D341Med (cell line): ENCODE measurements around the gene OLA1.

Experiments
- DNase-seq: peaks from one replicate; pipeline ENCODE4 v3.0.0; 2012; ENCODE audit warnings: low spot score

OLA1 gene

DNA sequence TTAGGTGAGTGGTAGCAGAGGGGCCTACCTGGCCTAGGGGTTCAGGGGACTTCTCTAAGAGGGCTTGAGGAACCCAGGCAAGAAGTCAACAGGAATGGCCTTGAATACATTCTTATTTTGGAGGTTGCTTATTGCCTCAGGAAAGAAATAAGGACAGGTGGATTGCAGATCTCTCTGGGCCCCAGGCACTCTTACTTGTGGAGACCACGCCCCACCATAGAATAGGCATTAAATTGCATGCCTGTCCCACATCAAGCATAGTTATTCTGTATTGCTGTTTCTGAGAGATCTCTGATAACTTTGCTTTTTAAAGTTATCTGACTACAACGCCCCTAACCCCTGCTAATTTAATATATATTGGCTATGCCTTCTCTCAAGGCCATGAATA, 215.2 kb downstream of the OLA1 start:
- DNase-seq: no peak

DNA sequence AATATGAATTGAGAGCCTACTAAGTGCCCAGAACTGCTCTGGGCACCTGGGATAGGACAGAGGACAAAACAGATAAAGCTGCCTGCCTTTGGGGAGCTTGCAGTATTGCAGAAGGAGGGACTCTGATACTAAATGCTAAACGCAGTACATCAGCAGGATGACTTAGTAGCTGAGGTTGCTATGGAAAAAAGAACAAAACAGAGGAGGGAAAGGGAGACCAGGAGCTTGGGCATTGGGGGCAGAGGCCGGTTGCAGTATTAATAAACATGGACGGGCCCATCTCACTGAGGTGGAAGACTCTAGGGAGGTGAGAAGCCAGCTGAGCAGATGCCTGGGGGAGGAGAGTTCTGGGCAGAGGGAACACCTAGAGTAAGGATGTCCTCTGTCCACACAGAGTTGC, 217.1 kb downstream of the OLA1 start:
- no peak for DNase-seq

DNA sequence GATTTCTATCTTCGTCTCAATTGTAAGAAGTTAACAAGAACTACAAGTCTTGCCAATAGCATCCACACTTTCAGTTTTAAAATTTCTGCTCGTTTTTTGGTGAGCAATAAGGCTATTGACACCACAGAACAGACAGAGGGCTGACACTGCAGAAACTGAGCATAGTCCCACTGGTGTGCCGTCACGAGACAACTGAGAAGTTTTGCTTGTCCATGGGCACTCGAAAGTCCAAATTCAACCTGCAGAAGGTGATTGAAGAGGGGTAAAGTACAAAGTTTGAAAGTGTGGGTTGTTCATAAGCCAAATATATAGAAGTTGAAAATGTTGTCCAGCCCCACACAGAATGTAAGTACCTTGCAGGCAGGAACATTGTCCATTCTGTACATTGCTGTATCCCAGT, 219.4 kb downstream of the OLA1 start:
- DNase-seq: no peak

GRCh38 chr2:174027956-174028355, 220.4 kb downstream of the OLA1 start:
- DNase-seq: no peak

DNA sequence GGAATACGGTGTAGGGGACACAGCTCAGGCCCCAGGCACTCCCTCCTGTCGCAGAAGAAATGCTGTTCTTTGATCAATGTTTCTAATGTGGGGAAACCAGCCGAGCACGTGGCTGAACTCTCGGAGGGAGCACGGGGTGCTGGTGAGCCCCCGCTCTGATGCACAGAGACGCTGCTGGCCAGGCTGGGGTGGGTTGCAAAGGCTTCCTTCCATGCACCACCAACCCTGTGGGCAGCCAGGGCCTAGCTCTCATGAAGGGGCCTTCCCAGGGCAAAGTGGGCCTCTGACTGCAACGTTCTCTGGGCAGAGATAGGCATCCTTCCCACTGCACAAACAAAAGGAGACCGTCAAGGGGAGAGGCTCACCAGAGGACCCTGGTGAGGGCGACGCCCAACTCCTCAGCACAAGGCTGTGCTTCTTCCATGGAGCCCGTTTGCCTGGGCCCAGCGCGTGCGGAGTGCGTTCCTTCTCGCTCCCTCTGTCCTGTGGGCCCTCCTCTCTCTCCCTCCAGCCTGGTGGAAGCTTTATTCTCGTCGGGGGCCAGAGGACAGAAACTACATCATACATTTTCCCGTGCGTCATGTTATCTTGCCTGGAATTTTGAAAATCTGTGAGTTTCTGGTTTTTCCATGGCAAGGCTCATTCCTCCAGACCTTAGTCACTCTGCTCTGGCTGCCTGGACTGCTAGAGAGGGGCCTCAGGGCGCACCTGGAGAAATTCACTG, 222.0 kb downstream of the OLA1 start:
- no peak for DNase-seq

- no peak for DNase-seq
Measured at GRCh38 chr2:174025271-174026121, 222.8 kb downstream of the OLA1 start.

DNA sequence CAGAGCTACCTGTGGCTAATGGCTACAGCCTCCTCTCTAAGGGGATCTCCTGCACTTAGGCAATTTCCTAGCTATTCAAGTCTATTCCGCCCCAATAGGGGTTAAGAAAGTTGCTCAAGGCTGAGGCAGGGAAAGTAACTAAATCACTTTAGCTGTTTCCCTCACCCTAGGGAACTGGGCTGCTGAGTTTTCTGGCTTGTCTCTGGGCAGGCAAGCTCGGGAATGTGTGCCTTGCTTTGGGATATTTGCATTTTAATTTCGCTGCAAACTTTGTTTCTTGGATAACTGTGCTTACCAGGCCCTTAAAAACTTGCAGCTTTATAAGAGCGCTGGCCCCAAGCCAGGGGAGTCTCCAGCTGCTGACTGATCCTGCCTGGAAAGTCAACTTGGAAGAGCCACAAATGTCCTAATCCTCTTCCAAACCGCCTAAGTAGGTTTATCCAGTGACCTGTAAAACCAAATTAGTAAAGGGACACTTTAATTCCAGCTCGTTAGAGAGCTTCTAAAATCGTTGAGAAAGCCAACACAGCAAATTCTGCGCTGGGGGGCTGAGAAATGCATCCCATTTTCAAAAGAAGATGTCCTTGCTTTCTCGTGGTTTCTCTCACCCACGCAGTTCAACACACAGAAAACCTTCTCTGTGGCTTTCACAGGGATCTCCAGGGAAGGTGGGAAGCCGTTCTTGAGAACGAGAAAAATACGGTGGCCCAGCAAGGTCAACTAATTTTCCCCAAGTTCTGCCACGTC, 223.6 kb downstream of the OLA1 start:
- no peak for DNase-seq

- DNase-seq: no peak
Measured at GRCh38 chr2:174023591-174024523, 224.5 kb downstream of the OLA1 start.
